WTC11 (cell line): Measurements from ENCODE around the gene SLC4A11. TPM values are rescaled to one million over a fixed set of nuclear protein-coding genes. Genes with fewer than 3 reads are reported as not detected.
"Not testable (repeated sequence)": the region's sequence is repeated elsewhere in the genome, so short reads cannot be mapped to it uniquely, and the experiment has no call there.

Source experiments
- ATAC-seq: fragments of 200-7000 bp; cut with Tn5 transposase; 2 replicates; pipeline ENCODE4 v1.10.0; 2021; ENCODE audit warnings: mild to moderate bottlenecking, moderate library complexity
- CTCF ChIA-PET: fragments of 300-600 bp; sonication (Branson Sonifier 250); formaldehyde crosslinking; loops from one replicate; lab custom pipeline; 2021; ENCODE audit warnings: antibody characterized with exemption; lab: Charles Lee
- POLR2A ChIA-PET: fragments of 350-600 bp; sonication (Branson Sonifier 250); formaldehyde crosslinking; loops from one replicate; lab custom pipeline; 2021; ENCODE audit warnings: antibody characterized with exemption; lab: Charles Lee
- DNase-seq: peaks from one replicate; pipeline ENCODE4 v3.0.0; 2021; ENCODE audit warnings: low spot score
- H3K27ac Mint-ChIP-seq: 2 replicates; pipeline ENCODE4 v1.8.0; 2021; ENCODE audit warnings: mixed read lengths
- H3K27me3 Mint-ChIP-seq: 2 replicates; pipeline ENCODE4 v1.8.0; 2021; ENCODE audit warnings: low read depth, mild to moderate bottlenecking, moderate library complexity, mixed read lengths
- H3K36me3 Mint-ChIP-seq: 2 replicates; pipeline ENCODE4 v1.8.0; 2021; ENCODE audit warnings: mixed read lengths
- H3K4me1 Mint-ChIP-seq: 2 replicates; pipeline ENCODE4 v1.8.0; 2022; ENCODE audit warnings: mixed read lengths
- H3K4me3 Mint-ChIP-seq: 2 replicates; pipeline ENCODE4 v1.8.0; 2021; ENCODE audit warnings: mild to moderate bottlenecking, moderate library complexity, mixed read lengths
- H3K9me3 Mint-ChIP-seq: 2 replicates; pipeline ENCODE4 v1.8.0; 2021; ENCODE audit warnings: mixed read lengths
- ATF2 ChIP-seq: sonication (generic); formaldehyde crosslinking; IDR thresholded peaks from 2 replicates; pipeline ENCODE4 v1.8.1; 2022; ENCODE audit warnings: low read depth, missing genetic modification reagents, borderline replicate concordance
- CBFB ChIP-seq: sonication (generic); formaldehyde crosslinking; IDR thresholded peaks from 2 replicates; pipeline ENCODE4 v1.8.1; 2022; ENCODE audit warnings: mild to moderate bottlenecking, low read depth, missing genetic modification reagents
- FOXP4 ChIP-seq: sonication (generic); formaldehyde crosslinking; IDR thresholded peaks from 2 replicates; pipeline ENCODE4 v1.8.0; 2022; ENCODE audit warnings: mild to moderate bottlenecking, missing genetic modification reagents
- IRF1 ChIP-seq: sonication (generic); formaldehyde crosslinking; IDR thresholded peaks from 2 replicates; pipeline ENCODE4 v1.8.0; 2023; ENCODE audit warnings: missing genetic modification reagents
- JUN ChIP-seq: sonication (generic); formaldehyde crosslinking; IDR thresholded peaks from 2 replicates; pipeline ENCODE4 v1.8.0; 2023; ENCODE audit warnings: mild to moderate bottlenecking, missing genetic modification reagents
- NR3C1 ChIP-seq: sonication (generic); formaldehyde crosslinking; conservative IDR thresholded peaks from 2 replicates; pipeline ENCODE4 v1.8.1; 2023; ENCODE audit warnings: low read depth, mild to moderate bottlenecking, missing genetic modification reagents
- SMAD4 ChIP-seq: sonication (generic); formaldehyde crosslinking; IDR thresholded peaks from 2 replicates; pipeline ENCODE4 v1.8.0; 2022; ENCODE audit warnings: mild to moderate bottlenecking, missing genetic modification reagents
- TP53 ChIP-seq: sonication (generic); formaldehyde crosslinking; IDR thresholded peaks from 2 replicates; pipeline ENCODE4 v1.8.1; 2023; ENCODE audit warnings: mild to moderate bottlenecking, missing genetic modification reagents
- ZNF121 ChIP-seq: sonication (generic); formaldehyde crosslinking; IDR thresholded peaks from 2 replicates; pipeline ENCODE4 v1.8.0; 2023; ENCODE audit warnings: missing genetic modification reagents
- ZNF263 ChIP-seq: sonication (generic); formaldehyde crosslinking; IDR thresholded peaks from 2 replicates; pipeline ENCODE4 v1.8.1; 2022; ENCODE audit warnings: low read depth, mild to moderate bottlenecking, moderate library complexity, missing genetic modification reagents
- ZNF512 ChIP-seq: sonication (generic); formaldehyde crosslinking; IDR thresholded peaks from 2 replicates; pipeline ENCODE4 v1.8.1; 2022; ENCODE audit warnings: missing genetic modification reagents, borderline replicate concordance
- total RNA-seq: library from RNA; stranded (reverse); gene quantifications from 3 replicates; pipeline ENCODE4 v1.2.3, GENCODE V29; 2021

The SLC4A11 gene
- total RNA-seq, 1 experiment from 2014 or later: 39.5 TPM

GRCh38 chr20:3188823-3189413 is 50.1 kb downstream of the SLC4A11 start:
- POLR2A ChIA-PET: interaction anchor here (1.1 kb wide), 1 partner anchor 80 kb away, joined by 4 read pairs; no protein-coding TSS in a partner anchor
- CTCF ChIA-PET: no interaction called here
- H3K9me3 Mint-ChIP-seq: no peaks in the 10 kb centered on the region
- peaks cover 31% of the 10 kb centered on the region for H3K36me3 Mint-ChIP-seq
- no peak overlapping the region for H3K4me3 Mint-ChIP-seq
- ATAC-seq (no peak; the same call in 1 of the 2 replicates), DNase-seq (no peak)
- H3K27ac Mint-ChIP-seq: peak overlapping the region; percentile 64; the same call in 1 of the 2 replicates
- H3K4me1 Mint-ChIP-seq: peaks cover 9% of the 10 kb centered on the region
- H3K27me3 Mint-ChIP-seq: no peaks in the 10 kb centered on the region
- TF ChIP-seq JUN (CRISPR knock-in tag): no peak

GRCh38 chr20:3187861-3188260 is 51.1 kb downstream of the SLC4A11 start:
- not testable (repeated sequence) for H3K9me3 Mint-ChIP-seq, H3K4me1 Mint-ChIP-seq, H3K4me3 Mint-ChIP-seq, DNase-seq, H3K27me3 Mint-ChIP-seq, H3K27ac Mint-ChIP-seq, ATAC-seq
- peaks cover 28% of the 10 kb centered on the region for H3K36me3 Mint-ChIP-seq
- CTCF ChIA-PET: interaction anchor here (1.0 kb wide), 1 partner anchor 62 kb away, joined by 3 read pairs; no protein-coding TSS in a partner anchor
- POLR2A ChIA-PET: interaction anchor here (1.1 kb wide), 1 partner anchor 79 kb away, joined by 4 read pairs; no protein-coding TSS in a partner anchor

GRCh38 chr20:3183896-3184612 is 54.9 kb downstream of the SLC4A11 start:
- Mint-ChIP-seq H3K4me3 (no peak overlapping the region), H3K4me1 (peaks cover under 1% of the 10 kb centered on the region; the same call in 1 of the 2 replicates), H3K9me3 (no peaks in the 10 kb centered on the region), H3K27me3 (no peaks in the 10 kb centered on the region), H3K27ac (peak overlapping the region; percentile 51; the same call in 1 of the 2 replicates), H3K36me3 (no peaks in the 10 kb centered on the region)
- DNase-seq (no peak), ATAC-seq (no peak)
- POLR2A ChIA-PET: interaction anchor here (1.0 kb wide), 1 partner anchor 11 kb away, joined by 3 read pairs; no protein-coding TSS in a partner anchor
- no peak for TF ChIP-seq ZNF512 (CRISPR knock-in tag)
- TF ChIP-seq NR3C1 (CRISPR knock-in tag): no peak
- TF ChIP-seq TP53 (CRISPR knock-in tag): no peak
- no peak for TF ChIP-seq SMAD4
- TF ChIP-seq IRF1: no peak
- TF ChIP-seq ZNF263 (CRISPR knock-in tag): no peak
- CTCF ChIA-PET: interaction anchor here (0.6 to 1.2 kb wide), 2 partner anchors 42 to 65 kb away, joined by 4 read pairs; no protein-coding TSS in a partner anchor

GRCh38 chr20:3182429-3182828 is 56.6 kb downstream of the SLC4A11 start:
- H3K9me3 Mint-ChIP-seq, POLR2A ChIA-PET, H3K36me3 Mint-ChIP-seq, DNase-seq, H3K4me3 Mint-ChIP-seq, ATAC-seq: not testable (repeated sequence)
- CTCF ChIA-PET: interaction anchor here (0.7 kb wide), 1 partner anchor 18 kb away, joined by 6 read pairs; no protein-coding TSS in a partner anchor
- TF ChIP-seq ZNF121 (CRISPR knock-in tag): peak; percentile 86
- TF ChIP-seq, all 79 proteins: peak for 1; not testable (repeated sequence) for 78
- not testable (repeated sequence) for H3K4me1 Mint-ChIP-seq, H3K27me3 Mint-ChIP-seq, H3K27ac Mint-ChIP-seq

GRCh38 chr20:3181270-3181669 is 57.7 kb downstream of the SLC4A11 start:
- ATAC-seq: no peak
- H3K9me3 Mint-ChIP-seq: no peaks in the 10 kb centered on the region
- no peaks in the 10 kb centered on the region for H3K36me3 Mint-ChIP-seq
- H3K27me3 Mint-ChIP-seq: no peaks in the 10 kb centered on the region
- no peak for DNase-seq
- ChIA-PET CTCF (no interaction called here), POLR2A (no interaction called here)
- peaks cover 4% of the 10 kb centered on the region for H3K4me1 Mint-ChIP-seq
- TF ChIP-seq ATF2 (CRISPR knock-in tag) (no peak), CBFB (CRISPR knock-in tag) (no peak), FOXP4 (no peak)
- H3K4me3 Mint-ChIP-seq: no peak overlapping the region
- no peak overlapping the region for H3K27ac Mint-ChIP-seq
